HG03135 (cell line): ENCODE data around the gene PLEKHG2.
"Not testable (repeated sequence)": the region's sequence is repeated elsewhere in the genome, so short reads cannot be mapped to it uniquely, and the experiment has no call there.

ENCODE experiments used
- ATAC-seq: cut with Tn5 transposase; IDR thresholded peaks from one replicate; pipeline ENCODE4 v1.9.1; 2021; ENCODE audit warnings: mild to moderate bottlenecking, moderate library complexity; ENCODE audit not compliant: unreplicated experiment

PLEKHG2 gene

DNA sequence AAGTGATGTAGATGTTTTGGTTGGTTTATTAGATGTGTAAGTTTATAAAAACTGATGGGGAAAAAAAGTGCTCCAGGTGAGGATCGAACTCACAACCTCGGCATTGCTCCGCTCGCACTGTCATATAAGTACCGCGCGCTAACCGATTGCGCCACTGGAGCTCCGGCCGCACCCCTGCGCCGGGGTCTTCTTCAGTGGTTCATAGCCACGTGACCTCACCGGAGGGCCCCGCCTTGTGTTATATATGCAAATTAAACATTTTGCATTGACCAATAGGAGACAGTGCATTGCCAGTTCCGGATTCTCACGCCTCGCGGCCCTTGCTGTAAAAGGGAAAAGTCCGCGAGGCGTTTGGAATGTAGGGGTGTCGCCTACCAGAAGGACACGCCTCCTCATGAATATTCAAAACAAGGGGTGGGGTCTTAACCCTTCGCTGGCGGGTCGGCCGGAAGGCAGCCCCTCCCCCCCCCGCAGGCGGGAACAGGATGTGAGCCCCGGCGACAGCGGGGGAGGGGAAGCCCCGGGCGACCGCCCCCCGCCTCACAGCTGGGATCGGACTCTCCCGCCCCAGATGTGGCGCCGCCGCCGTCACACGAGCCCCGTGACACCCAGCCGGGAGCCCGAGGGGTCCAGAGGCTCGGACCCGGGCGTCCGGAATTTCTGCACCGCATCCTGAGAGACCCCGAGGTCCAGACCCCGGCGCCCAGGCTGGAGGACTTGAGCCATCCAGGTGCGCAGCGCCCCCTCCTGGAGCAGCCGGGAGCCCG, at the start of gene PLEKHG2:
TSS of gene PLEKHG2 (plus strand) at position 570 of the 767 bp plus-strand sequence. CDS start 1,418 bp downstream, outside the sequence.
- peak; percentile 60 for ATAC-seq

GRCh38 chr19:39362682-39363657, 49.5 kb upstream of the PLEKHG2 start:
- ATAC-seq: no peak

DNA sequence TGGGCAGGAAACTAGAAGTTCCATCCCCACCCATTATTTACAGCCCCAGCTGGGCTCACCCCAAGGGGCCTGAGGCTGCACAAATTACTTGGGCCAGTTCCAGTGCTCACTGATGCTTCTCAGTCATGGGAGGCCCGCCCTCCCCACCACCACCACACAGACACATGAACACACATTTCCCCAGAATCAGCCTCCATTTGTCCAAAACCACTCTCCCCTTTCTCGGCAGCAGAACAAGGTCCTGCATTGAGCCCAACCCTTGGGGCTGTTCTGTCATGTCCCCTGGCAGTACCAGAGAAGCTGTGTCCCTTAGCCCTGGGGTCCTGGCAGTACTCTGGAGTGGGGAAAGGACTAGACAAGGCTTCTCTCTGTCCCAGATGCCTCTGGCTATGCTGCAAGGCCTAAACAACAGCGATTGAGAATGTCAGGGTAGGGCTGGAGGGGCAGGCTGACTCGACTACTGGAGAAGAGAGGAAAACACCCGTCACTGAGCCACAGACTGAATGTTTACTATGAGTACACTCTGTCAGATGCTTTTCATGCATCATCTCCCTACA, 48.5 kb upstream of the PLEKHG2 start:
- ATAC-seq: no peak

GRCh38 chr19:39365531-39365930, 46.9 kb upstream of the PLEKHG2 start:
- ATAC-seq: no peak

DNA sequence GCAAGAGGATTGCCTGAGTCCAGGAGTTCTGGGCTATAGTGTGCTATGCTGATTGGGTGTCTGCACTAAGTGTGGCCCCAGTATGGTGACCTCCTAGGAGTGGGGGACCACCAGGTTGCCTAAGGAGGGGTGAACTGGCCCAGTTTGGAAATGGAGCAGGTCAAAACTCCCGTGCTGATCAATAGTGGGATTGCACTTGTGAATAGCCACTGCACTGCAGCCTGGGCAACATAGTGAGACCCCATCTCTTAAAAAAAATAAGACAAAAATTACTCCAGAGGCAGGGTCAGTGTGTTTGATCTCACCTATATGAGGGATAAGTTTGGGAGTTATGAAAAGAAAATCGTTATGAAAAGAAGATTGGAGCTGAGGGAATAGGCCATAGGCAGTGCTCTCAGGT, 43.3 kb upstream of the PLEKHG2 start:
- ATAC-seq: no peak

DNA sequence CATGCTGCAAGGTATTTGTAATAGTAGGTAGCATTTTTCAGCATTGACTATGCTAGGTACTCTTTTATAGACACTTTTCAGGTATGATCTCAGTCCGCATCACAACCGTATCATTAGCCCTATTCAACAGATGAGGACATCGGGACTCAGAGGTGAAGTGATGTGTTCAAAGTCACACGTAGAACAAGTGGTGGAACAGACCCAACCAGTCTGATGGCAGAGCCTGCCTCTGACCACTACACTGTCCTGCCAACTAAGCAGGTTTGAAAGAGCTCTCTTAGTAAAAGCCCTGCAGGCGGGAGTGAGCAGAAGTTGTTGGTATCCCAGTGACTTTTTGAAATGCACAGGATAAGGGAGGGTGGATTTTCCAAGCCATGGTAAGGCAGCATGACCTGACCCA, 41.7 kb upstream of the PLEKHG2 start:
- no peak for ATAC-seq

DNA sequence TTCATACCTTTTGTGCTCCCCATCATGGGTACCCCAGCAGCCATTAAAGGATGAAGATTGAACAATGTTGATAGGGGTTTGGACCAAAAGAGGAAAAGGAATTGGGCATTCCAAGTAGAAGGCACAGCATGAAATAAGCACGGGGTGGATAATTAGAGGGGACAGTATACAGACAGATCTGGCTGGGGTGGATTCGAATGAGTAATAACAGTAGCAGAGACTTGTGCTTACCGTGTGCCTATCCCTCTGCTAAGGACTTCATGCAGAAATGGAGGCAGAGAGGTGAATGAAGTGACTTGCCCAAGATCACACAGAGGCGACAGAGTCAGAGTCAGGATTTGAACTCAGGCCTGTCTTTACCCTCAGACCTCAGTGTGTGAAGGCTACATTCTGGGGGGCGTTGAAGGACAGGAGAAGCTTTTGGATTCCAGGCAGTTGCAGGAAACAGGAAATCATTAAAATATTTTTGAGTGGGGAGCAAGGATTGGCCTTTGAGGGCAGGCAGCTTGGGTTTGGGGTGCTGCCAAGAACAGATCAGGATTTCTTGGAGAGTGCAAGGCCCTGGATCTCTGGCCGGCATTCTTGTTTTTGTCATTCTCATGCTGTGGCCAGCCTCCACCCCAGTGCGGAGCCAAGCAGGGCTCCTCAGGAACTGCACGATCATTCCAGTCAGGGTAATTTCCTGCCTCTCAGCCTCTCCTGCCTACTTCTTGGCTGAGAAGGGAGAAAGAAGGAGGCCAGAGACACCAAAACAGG, 40.2 kb upstream of the PLEKHG2 start:
- ATAC-seq: no peak

- no peak for ATAC-seq
These were observed 39.5 kb upstream of the PLEKHG2 start for GRCh38 chr19:39372941-39373340.

- no peak for ATAC-seq
These were observed 36.5 kb upstream of the PLEKHG2 start for GRCh38 chr19:39375929-39376328.

GRCh38 chr19:39377373-39378362, 34.8 kb upstream of the PLEKHG2 start:
- ATAC-seq: no peak

GRCh38 chr19:39379366-39379765, 33.1 kb upstream of the PLEKHG2 start:
- ATAC-seq: not testable (repeated sequence)

GRCh38 chr19:39379865-39380396, 32.5 kb upstream of the PLEKHG2 start:
- ATAC-seq: no peak

DNA sequence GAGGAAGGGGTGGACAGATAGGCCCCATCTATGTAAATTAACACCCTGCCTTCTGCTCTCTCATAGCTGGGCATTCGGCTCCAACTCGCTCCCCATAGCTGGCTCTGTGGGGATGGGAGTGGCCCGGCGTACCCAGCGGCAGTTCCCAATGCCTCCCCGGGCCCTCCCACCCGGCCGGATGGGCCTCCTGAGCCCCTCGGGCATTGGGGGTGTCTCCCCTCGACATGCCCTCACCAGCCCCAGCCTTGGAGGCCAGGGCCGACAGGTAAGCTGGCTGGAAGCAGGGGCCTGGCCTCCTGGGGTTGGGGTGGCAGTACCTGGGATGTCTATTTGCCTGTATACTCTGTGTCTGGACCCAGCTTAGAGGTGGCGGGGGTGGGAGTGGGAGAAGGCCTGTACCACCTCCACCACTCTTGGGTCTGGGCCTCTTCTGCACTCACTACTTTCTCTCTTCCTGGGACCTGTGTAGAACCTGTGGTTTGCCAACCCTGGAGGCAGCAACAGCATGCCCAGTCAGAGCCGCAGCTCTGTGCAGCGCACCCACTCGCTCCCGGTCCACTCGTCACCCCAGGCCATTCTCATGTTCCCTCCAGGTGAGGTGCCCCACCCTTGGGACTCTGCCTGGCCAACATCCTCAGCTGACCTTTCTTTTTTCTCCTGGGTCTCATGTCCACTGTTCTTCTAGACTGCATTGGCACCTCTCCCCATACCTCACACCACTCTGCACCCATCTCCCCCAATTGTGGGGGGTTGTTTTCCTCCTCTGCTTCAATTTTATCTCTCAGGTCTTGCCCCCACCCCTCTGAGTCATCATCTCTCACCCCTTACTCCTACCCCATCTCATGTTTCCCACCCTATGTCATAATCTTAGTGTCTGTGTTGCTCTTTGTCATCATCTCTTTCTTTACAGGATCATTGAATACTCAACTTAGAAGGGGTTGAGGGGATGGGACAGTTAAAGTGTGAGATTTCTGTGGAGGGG, 31.7 kb upstream of the PLEKHG2 start:
- no peak for ATAC-seq

GRCh38 chr19:39381910-39382611, 30.4 kb upstream of the PLEKHG2 start:
- no peak for ATAC-seq

DNA sequence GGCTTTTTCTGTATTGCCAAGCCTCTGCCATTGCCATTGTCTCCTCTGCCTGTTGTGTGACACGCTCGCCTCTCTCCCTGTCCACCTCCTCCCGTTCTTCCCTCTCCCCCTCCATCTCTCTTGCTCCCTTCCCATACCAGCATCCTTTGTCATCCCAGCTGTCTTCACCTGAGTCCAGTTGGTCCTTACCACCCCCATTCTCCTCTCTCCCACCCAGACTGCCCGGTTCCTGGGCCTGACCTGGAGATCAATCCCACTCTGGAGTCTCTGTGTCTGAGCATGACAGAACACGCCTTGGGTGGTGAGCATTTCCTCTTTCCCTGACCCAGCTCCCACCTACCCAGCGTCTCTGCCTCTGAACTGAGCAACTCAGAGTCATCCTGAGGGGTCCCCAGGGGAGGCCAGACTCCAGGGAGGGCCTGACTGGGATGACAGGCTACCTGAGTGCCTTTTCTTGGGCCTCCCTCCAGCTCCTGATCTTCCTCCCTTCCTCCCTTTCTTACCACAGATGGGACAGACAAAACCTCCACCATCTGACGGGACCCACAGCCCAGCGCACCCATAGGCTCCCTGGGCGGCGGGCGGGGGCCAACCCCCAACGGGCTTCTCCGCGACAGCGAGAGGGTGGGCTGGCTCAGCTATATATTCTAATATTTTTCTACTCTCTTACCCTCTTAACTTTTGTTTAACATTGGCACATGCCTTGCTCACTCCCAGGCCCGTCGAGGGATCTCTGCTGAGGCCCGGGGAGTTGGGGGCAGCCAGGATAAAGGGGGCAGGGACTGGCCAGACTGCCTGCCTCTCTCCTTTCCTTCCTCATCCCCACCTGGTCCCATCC, 29.3 kb upstream of the PLEKHG2 start:
- no peak for ATAC-seq

DNA sequence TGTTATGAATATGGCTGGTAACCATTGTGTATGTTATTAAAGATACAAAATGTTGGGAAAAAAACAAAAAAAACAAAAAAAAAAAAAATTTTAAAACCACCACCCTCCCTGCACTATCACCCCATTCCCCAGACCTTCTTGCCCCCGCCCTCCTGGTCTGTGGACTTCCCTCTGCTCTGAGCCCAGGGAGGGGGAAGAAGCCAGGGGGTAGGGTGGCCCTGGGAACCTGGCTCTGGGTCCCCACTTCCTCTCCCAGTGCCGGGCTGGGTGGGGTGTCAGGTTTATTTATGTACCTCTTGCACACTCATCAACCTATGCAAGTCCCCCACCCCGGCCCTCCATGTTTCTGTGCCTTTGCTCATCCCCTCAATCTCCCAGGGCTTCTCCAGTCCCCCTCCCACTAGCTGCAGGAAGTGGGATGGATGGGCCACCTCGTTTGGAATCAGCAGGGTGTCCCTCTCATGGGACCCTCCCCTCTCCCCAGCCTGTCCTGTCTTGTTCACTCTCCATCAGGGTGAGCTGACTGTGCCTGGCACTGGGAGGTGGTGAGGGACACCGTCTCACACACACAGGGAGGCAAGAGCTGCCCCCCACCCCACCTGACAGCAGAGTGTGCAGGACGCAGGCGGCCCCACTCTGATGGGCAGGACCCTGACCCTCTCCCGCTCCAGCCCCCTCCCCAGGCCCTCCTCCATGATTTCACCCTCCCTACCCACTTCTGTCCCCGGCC, 27.5 kb upstream of the PLEKHG2 start:
- no peak for ATAC-seq
